MM.1S (cell line): ENCODE measurements around the gene WBP1.

ENCODE experiments used
- DNase-seq: peaks from one replicate; pipeline ENCODE4 v3.0.0-alpha.2; 2015
- H2AFZ ChIP-seq: fragments of 300-600 bp; sonication (generic); 2 replicates; pipeline ENCODE4 v1.6.0; 2016; ENCODE audit warnings: antibody characterized with exemption, low read length
- H3F3A ChIP-seq: fragments of 300-600 bp; sonication (generic); 2 replicates; pipeline ENCODE4 v1.6.1; 2016; ENCODE audit warnings: mild to moderate bottlenecking, antibody characterized with exemption, low read length, moderate library complexity, mixed read lengths; ENCODE audit not compliant: insufficient read depth
- H3K27ac ChIP-seq: fragments of 300-600 bp; sonication (generic); 2 replicates; pipeline ENCODE4 v1.5.1; 2016; ENCODE audit warnings: mild to moderate bottlenecking, low read length
- H3K27me3 ChIP-seq: fragments of 300-600 bp; sonication (generic); replicated peaks from 2 replicates; pipeline ENCODE4 v1.6.0; 2016; ENCODE audit warnings: low read length; ENCODE audit not compliant: insufficient read depth
- H3K36me3 ChIP-seq: fragments of 300-600 bp; sonication (generic); replicated peaks from 2 replicates; pipeline ENCODE4 v1.6.1; 2016; ENCODE audit warnings: mild to moderate bottlenecking, low read length, mixed read lengths; ENCODE audit not compliant: insufficient read depth
- H3K4me1 ChIP-seq: fragments of 300-600 bp; sonication (generic); 2 replicates; pipeline ENCODE4 v1.6.1; 2016; ENCODE audit warnings: low read length, mixed read lengths
- H3K4me2 ChIP-seq: fragments of 300-600 bp; sonication (generic); 2 replicates; pipeline ENCODE4 v1.6.0; 2016; ENCODE audit warnings: low read depth, low read length
- H3K4me3 ChIP-seq: fragments of 300-600 bp; sonication (generic); 2 replicates; pipeline ENCODE4 v1.5.1; 2016; ENCODE audit warnings: low read length, mixed read lengths
- H3K79me2 ChIP-seq: fragments of 300-600 bp; sonication (generic); 2 replicates; pipeline ENCODE4 v1.6.1; 2016; ENCODE audit warnings: mixed run types, low read length, mixed read lengths
- H3K9ac ChIP-seq: fragments of 300-600 bp; sonication (generic); 2 replicates; pipeline ENCODE4 v1.6.1; 2016; ENCODE audit warnings: low read length, mixed read lengths
- H3K9me2 ChIP-seq: fragments of 300-600 bp; sonication (generic); replicated peaks from 2 replicates; pipeline ENCODE4 v1.6.1; 2016; ENCODE audit warnings: mild to moderate bottlenecking, low read length, mixed read lengths; ENCODE audit not compliant: insufficient read depth
- H3K9me3 ChIP-seq: fragments of 300-600 bp; sonication (generic); replicated peaks from 2 replicates; pipeline ENCODE4 v1.6.1; 2016; ENCODE audit warnings: mild to moderate bottlenecking, low read length, mixed read lengths; ENCODE audit not compliant: insufficient read depth
- H4K20me1 ChIP-seq: fragments of 300-600 bp; sonication (generic); 2 replicates; pipeline ENCODE4 v1.6.1; 2016; ENCODE audit warnings: mild to moderate bottlenecking, low read length, moderate library complexity, mixed read lengths; ENCODE audit not compliant: insufficient read depth
- CTCF ChIP-seq: fragments of 300-600 bp; sonication (generic); IDR thresholded peaks from 2 replicates; pipeline ENCODE4 v1.5.1; 2016; ENCODE audit warnings: antibody characterized with exemption, low read length, mixed read lengths
- EZH2 ChIP-seq: fragments of 300-600 bp; sonication (generic); optimal IDR thresholded peaks from 2 replicates; pipeline ENCODE3; 2017; ENCODE audit warnings: low read depth, mild to moderate bottlenecking, antibody characterized with exemption, low read length, mixed read lengths
- EZH2phosphoT487 ChIP-seq: fragments of 300-600 bp; sonication (generic); IDR thresholded peaks from 2 replicates; pipeline ENCODE4 v1.6.1; 2018; ENCODE audit warnings: antibody characterized with exemption, low read length

The WBP1 gene

DNA sequence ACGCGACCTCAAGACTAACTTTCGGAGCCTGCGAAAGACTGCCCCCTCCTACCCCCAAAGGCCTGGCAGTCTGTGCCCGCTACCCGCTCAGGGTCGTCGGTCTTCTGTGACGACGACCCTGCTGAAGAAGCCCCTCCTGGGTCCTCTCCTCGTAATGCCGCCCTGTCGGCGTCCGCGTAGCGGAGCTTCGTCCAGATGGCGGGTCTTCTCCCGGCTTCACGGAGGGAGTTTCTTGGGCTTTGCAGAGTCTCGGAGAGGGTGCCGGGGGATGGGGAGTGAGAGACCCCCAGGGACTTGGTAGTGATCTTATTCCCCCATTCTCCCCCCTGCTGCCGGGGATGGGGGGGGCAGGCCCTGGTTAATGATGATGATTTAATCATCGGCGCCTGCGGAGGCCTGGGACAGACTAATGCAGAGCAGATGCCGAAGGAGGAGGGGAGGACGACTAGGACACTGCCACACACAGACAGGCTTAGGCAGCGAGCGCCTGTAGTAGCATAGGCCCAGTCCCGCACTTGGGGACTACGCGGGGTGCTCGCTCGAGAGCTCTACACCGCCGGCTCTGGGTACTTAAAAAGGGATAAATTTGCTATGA is 49.8 kb downstream of the WBP1 start:
- peaks cover 14% of the 10 kb centered on the region for H3K4me1 ChIP-seq
- peak overlapping the region; percentile 98 for H2AFZ ChIP-seq
- 0 out of 2 replicates have a peak, but pooled peaks cover 11% of the 10 kb centered on the region for H3F3A ChIP-seq
- peak overlapping the region; percentile 97 for H3K4me2 ChIP-seq
- H3K27ac ChIP-seq, result no peak overlapping the region
- peaks cover 25% of the 10 kb centered on the region for H3K27me3 ChIP-seq
- H4K20me1 ChIP-seq, result no peaks in the 10 kb centered on the region
- peak overlapping the region; percentile 96; the same call in 1 of the 2 replicates for H3K9ac ChIP-seq
- H3K9me3 ChIP-seq, result no peaks in the 10 kb centered on the region
- H3K4me3 ChIP-seq, result peak overlapping the region; percentile 89
- TF ChIP-seq CTCF (no peak), EZH2 (no peak), EZH2phosphoT487 (no peak)
- peak; percentile 20 for DNase-seq
- H3K79me2 ChIP-seq, result peaks cover 13% of the 10 kb centered on the region
- H3K9me2 ChIP-seq, result no peaks in the 10 kb centered on the region
- no peaks in the 10 kb centered on the region for H3K36me3 ChIP-seq

- Histone ChIP-seq H3K4me3 (no peak overlapping the region), H3K4me2 (no peak overlapping the region), H3K4me1 (peaks cover 12% of the 10 kb centered on the region), H2AFZ (no peak overlapping the region), H3K27ac (no peak overlapping the region), H3K27me3 (peaks cover 48% of the 10 kb centered on the region), H3K9ac (no peak overlapping the region), H4K20me1 (no peaks in the 10 kb centered on the region), H3K36me3 (no peaks in the 10 kb centered on the region), H3K9me2 (no peaks in the 10 kb centered on the region), H3K79me2 (peaks cover 13% of the 10 kb centered on the region), H3F3A (no peaks in the 10 kb centered on the region), H3K9me3 (no peaks in the 10 kb centered on the region)
- no peak for DNase-seq
- TF ChIP-seq CTCF (no peak), EZH2phosphoT487 (no peak), EZH2 (no peak)
These were observed 52.0 kb downstream of the WBP1 start for GRCh38 chr2:74510272-74510671.
